Measurements from ENCODE around the gene SFRP5.

SFRP5 gene

GRCh38 chr10:97812696-97813095 is 40.9 kb upstream of the SFRP5 start:
- no peak for TF ChIP-seq CTCF (IDR thresholded peaks at IDR 0.05; ENCODE audit: borderline replicate concordance, insufficient read depth, low read depth, low read length)
- no peak overlapping the region for H3K4me3 ChIP-seq (ENCODE audit: low read depth, low read length)

- TF ChIP-seq CTCF (IDR thresholded peaks at IDR 0.05; ENCODE audit: borderline replicate concordance, insufficient read depth, low read depth, low read length), result no peak
- no peak overlapping the region for H3K4me3 ChIP-seq (ENCODE audit: low read depth, low read length)
These were observed 40.2 kb upstream of the SFRP5 start for GRCh38 chr10:97811958-97812357.

- TF ChIP-seq CTCF (IDR thresholded peaks at IDR 0.05; ENCODE audit: borderline replicate concordance, insufficient read depth, low read depth, low read length), result no peak
- H3K4me3 ChIP-seq (ENCODE audit: low read depth, low read length), result no peak overlapping the region
These were observed 38.6 kb upstream of the SFRP5 start for GRCh38 chr10:97810446-97810845.

GRCh38 chr10:97805949-97806348 is 34.1 kb upstream of the SFRP5 start:
- TF ChIP-seq CTCF (IDR thresholded peaks at IDR 0.05; ENCODE audit: borderline replicate concordance, insufficient read depth, low read depth, low read length), result no peak
- no peak overlapping the region for H3K4me3 ChIP-seq (ENCODE audit: low read depth, low read length)

- no peak overlapping the region for H3K4me3 ChIP-seq (ENCODE audit: low read depth, low read length)
- TF ChIP-seq CTCF (IDR thresholded peaks at IDR 0.05; ENCODE audit: borderline replicate concordance, insufficient read depth, low read depth, low read length), result no peak
These were observed 33.5 kb upstream of the SFRP5 start for GRCh38 chr10:97805096-97805884.

- no peak overlapping the region for H3K4me3 ChIP-seq (ENCODE audit: low read depth, low read length)
- no peak for TF ChIP-seq CTCF (IDR thresholded peaks at IDR 0.05; ENCODE audit: borderline replicate concordance, insufficient read depth, low read depth, low read length)
These were observed 29.6 kb upstream of the SFRP5 start for GRCh38 chr10:97801422-97801821.

- TF ChIP-seq CTCF (IDR thresholded peaks at IDR 0.05; ENCODE audit: borderline replicate concordance, insufficient read depth, low read depth, low read length), result no peak
- H3K4me3 ChIP-seq (ENCODE audit: low read depth, low read length), result no peak overlapping the region
These were observed 28.7 kb upstream of the SFRP5 start for GRCh38 chr10:97800474-97800873.
